CD4-positive, alpha-beta T cell treated with Interleukin-1 beta for 1 hour (primary cell): ENCODE measurements around the gene AGA.
A peak's percentile ranks its signal among the peaks of the same experiment; 100 is the strongest.

ENCODE experiments used
- DNase-seq, 2 donors: peaks; one replicate each; pipeline ENCODE4 v3.0.0-alpha.2; 2020 to 2022

AGA gene

GRCh38 chr4:177446586-177446985, 4.3 kb upstream of the AGA start:
- DNase-seq: no peak

- no peak for DNase-seq
Observed at GRCh38 chr4:177444911-177445736, 2.9 kb upstream of the AGA start.

GRCh38 chr4:177441061-177441802, 1.0 kb downstream of the AGA start:
- peak; percentile 25 to 34 for DNase-seq

- DNase-seq: no peak
Observed at GRCh38 chr4:177436456-177436855, 5.8 kb downstream of the AGA start.

GRCh38 chr4:177434667-177435066, 7.6 kb downstream of the AGA start:
- no peak for DNase-seq

- DNase-seq: no peak
Observed at GRCh38 chr4:177427192-177427591, 15.0 kb downstream of the AGA start.

- DNase-seq: no peak
Observed at GRCh38 chr4:177419434-177419833, 22.8 kb downstream of the AGA start.

GRCh38 chr4:177413656-177414055, 28.6 kb downstream of the AGA start:
- DNase-seq: no peak

GRCh38 chr4:177413076-177413475, 29.2 kb downstream of the AGA start:
- no peak for DNase-seq

GRCh38 chr4:177411996-177412395, 30.2 kb downstream of the AGA start:
- no peak for DNase-seq

GRCh38 chr4:177410566-177410965, 31.7 kb downstream of the AGA start:
- DNase-seq: no peak

- DNase-seq: no peak
Observed at GRCh38 chr4:177408023-177408422, 34.2 kb downstream of the AGA start.

GRCh38 chr4:177405508-177405907, 36.7 kb downstream of the AGA start:
- DNase-seq: no peak

- DNase-seq: no peak
Observed at GRCh38 chr4:177404986-177405385, 37.3 kb downstream of the AGA start.

- no peak for DNase-seq
Observed at GRCh38 chr4:177404342-177404741, 37.9 kb downstream of the AGA start.

- no peak for DNase-seq
Observed at GRCh38 chr4:177403746-177404145, 38.5 kb downstream of the AGA start.

GRCh38 chr4:177401658-177402273, 40.5 kb downstream of the AGA start:
- peak in 1 of 2 donors; percentile 10 for DNase-seq

- DNase-seq: no peak
Observed at GRCh38 chr4:177400030-177400429, 42.2 kb downstream of the AGA start.

GRCh38 chr4:177396352-177396751, 45.9 kb downstream of the AGA start:
- DNase-seq: no peak

- peak; percentile 9 to 13 for DNase-seq
Observed at GRCh38 chr4:177393236-177393635, 49.0 kb downstream of the AGA start.

- DNase-seq: no peak
Observed at GRCh38 chr4:177391953-177392352, 50.3 kb downstream of the AGA start.

- no peak for DNase-seq
Observed at GRCh38 chr4:177391287-177391686, 51.0 kb downstream of the AGA start.

GRCh38 chr4:177386278-177386815, 55.9 kb downstream of the AGA start:
- DNase-seq: no peak
